NOMO-1 treated with dmso at 0.1 percent for 144 hours (cell line): ENCODE results near the gene FICD.
"Not testable (repeated sequence)": the region's sequence is repeated elsewhere in the genome, so short reads cannot be mapped to it uniquely, and the experiment has no call there.

Experiments used
- DNase-seq: peaks from one replicate; lab custom pipeline; 2025; ENCODE audit not compliant: unreplicated experiment; lab: John Stamatoyannopoulos, UW

Gene FICD

GRCh38 chr12:108531929-108532848 is 17.1 kb downstream of the FICD start:
- no peak for DNase-seq

- no peak for DNase-seq
Observed at GRCh38 chr12:108538146-108538545, 23.1 kb downstream of the FICD start.

GRCh38 chr12:108538616-108539195 is 23.6 kb downstream of the FICD start:
- no peak for DNase-seq

- no peak for DNase-seq
Observed at GRCh38 chr12:108542320-108542719, 27.2 kb downstream of the FICD start.

GRCh38 chr12:108543652-108544051 is 28.6 kb downstream of the FICD start:
- DNase-seq, result no peak

GRCh38 chr12:108547686-108548085 is 32.6 kb downstream of the FICD start:
- DNase-seq, result no peak

GRCh38 chr12:108548954-108549521 is 34.0 kb downstream of the FICD start:
- DNase-seq, result no peak

- no peak for DNase-seq
Observed at GRCh38 chr12:108551535-108551934, 36.5 kb downstream of the FICD start.

GRCh38 chr12:108553799-108554198 is 38.7 kb downstream of the FICD start:
- DNase-seq, result no peak

- not testable (repeated sequence) for DNase-seq
Observed at GRCh38 chr12:108555383-108555782, 40.3 kb downstream of the FICD start.

GRCh38 chr12:108559007-108559655 is 44.1 kb downstream of the FICD start:
- DNase-seq, result no peak

GRCh38 chr12:108559748-108560147 is 44.7 kb downstream of the FICD start:
- DNase-seq, result no peak

GRCh38 chr12:108560321-108560721 is 45.2 kb downstream of the FICD start:
- no peak for DNase-seq

GRCh38 chr12:108560752-108561719 is 46.0 kb downstream of the FICD start, which contains the start of gene SART3:
SART3 (minus strand) TSS chr12:108561173; CDS start chr12:108561154, 19 bp downstream.
- peak; percentile 81 for DNase-seq

- DNase-seq, result no peak
Observed at GRCh38 chr12:108561852-108562347, 46.8 kb downstream of the FICD start.

- DNase-seq, result peak; percentile 93
Observed at GRCh38 chr12:108562348-108563135, 47.5 kb downstream of the FICD start, which contains the start of gene ISCU. ISCU (plus strand) TSS chr12:108562596; CDS start chr12:108562623, 27 bp downstream.

- DNase-seq, result peak; percentile 73
Observed at GRCh38 chr12:108563136-108563803, 48.2 kb downstream of the FICD start.

- DNase-seq, result no peak
Observed at GRCh38 chr12:108563804-108564151, 48.7 kb downstream of the FICD start.

GRCh38 chr12:108564724-108565123 is 49.6 kb downstream of the FICD start:
- no peak for DNase-seq
